ENCODE measurements around the gene SLC26A9.

Gene SLC26A9

GRCh38 chr1:205978676-205979075, 35.4 kb upstream of the SLC26A9 start:
- H3K9me3 ChIP-seq (ENCODE audit: control insufficient read depth, insufficient read depth, low read length), result no peaks in the 10 kb centered on the region
- no peak overlapping the region for H3K9ac ChIP-seq (ENCODE audit: low read depth, low read length)
- H3K36me3 ChIP-seq (ENCODE audit: insufficient read depth, low read length), result no peaks in the 10 kb centered on the region
- peaks cover 7% of the 10 kb centered on the region; the same call in 1 of the 2 replicates for H3K4me1 ChIP-seq (ENCODE audit: insufficient read depth, low read length)

GRCh38 chr1:205977402-205978014, 34.3 kb upstream of the SLC26A9 start:
- no peaks in the 10 kb centered on the region for H3K36me3 ChIP-seq (ENCODE audit: insufficient read depth, low read length)
- peaks cover 7% of the 10 kb centered on the region; the same call in 1 of the 2 replicates for H3K4me1 ChIP-seq (ENCODE audit: insufficient read depth, low read length)
- no peak overlapping the region for H3K9ac ChIP-seq (ENCODE audit: low read depth, low read length)
- H3K9me3 ChIP-seq (ENCODE audit: control insufficient read depth, insufficient read depth, low read length), result no peaks in the 10 kb centered on the region

GRCh38 chr1:205976708-205977401, 33.6 kb upstream of the SLC26A9 start:
- Histone ChIP-seq H3K4me1 (ENCODE audit: insufficient read depth, low read length) (peaks cover 7% of the 10 kb centered on the region; the same call in 1 of the 2 replicates), H3K9ac (ENCODE audit: low read depth, low read length) (no peak overlapping the region)

GRCh38 chr1:205976036-205976435, 32.8 kb upstream of the SLC26A9 start:
- Histone ChIP-seq H3K4me1 (ENCODE audit: insufficient read depth, low read length) (peaks cover 7% of the 10 kb centered on the region; the same call in 1 of the 2 replicates), H3K9ac (ENCODE audit: low read depth, low read length) (no peak overlapping the region), H3K9me3 (ENCODE audit: control insufficient read depth, insufficient read depth, low read length) (no peaks in the 10 kb centered on the region), H3K36me3 (ENCODE audit: insufficient read depth, low read length) (no peaks in the 10 kb centered on the region)

More at GRCh38 chr1:205976708-205977401, 33.6 kb upstream of the SLC26A9 start:
- H3K9me3 ChIP-seq (ENCODE audit: control insufficient read depth, insufficient read depth, low read length), result no peaks in the 10 kb centered on the region
- no peaks in the 10 kb centered on the region for H3K36me3 ChIP-seq (ENCODE audit: insufficient read depth, low read length)

GRCh38 chr1:205975387-205975998, 32.2 kb upstream of the SLC26A9 start:
- Histone ChIP-seq H3K9ac (ENCODE audit: low read depth, low read length) (no peak overlapping the region), H3K36me3 (ENCODE audit: insufficient read depth, low read length) (no peaks in the 10 kb centered on the region), H3K9me3 (ENCODE audit: control insufficient read depth, insufficient read depth, low read length) (no peaks in the 10 kb centered on the region), H3K4me1 (ENCODE audit: insufficient read depth, low read length) (peaks cover 7% of the 10 kb centered on the region; the same call in 1 of the 2 replicates)

- Histone ChIP-seq H3K36me3 (ENCODE audit: insufficient read depth, low read length) (no peaks in the 10 kb centered on the region), H3K9me3 (ENCODE audit: control insufficient read depth, insufficient read depth, low read length) (no peaks in the 10 kb centered on the region), H3K4me1 (ENCODE audit: insufficient read depth, low read length) (peaks cover 7% of the 10 kb centered on the region; the same call in 1 of the 2 replicates), H3K9ac (ENCODE audit: low read depth, low read length) (no peak overlapping the region)
These were observed 31.5 kb upstream of the SLC26A9 start for GRCh38 chr1:205974712-205975111.

- Histone ChIP-seq H3K9ac (ENCODE audit: low read depth, low read length) (no peak overlapping the region), H3K4me1 (ENCODE audit: insufficient read depth, low read length) (peaks cover 7% of the 10 kb centered on the region; the same call in 1 of the 2 replicates), H3K36me3 (ENCODE audit: insufficient read depth, low read length) (no peaks in the 10 kb centered on the region), H3K9me3 (ENCODE audit: control insufficient read depth, insufficient read depth, low read length) (no peaks in the 10 kb centered on the region)
These were observed 30.3 kb upstream of the SLC26A9 start for GRCh38 chr1:205973377-205974232.

- Histone ChIP-seq H3K4me1 (ENCODE audit: insufficient read depth, low read length) (peaks cover 7% of the 10 kb centered on the region; the same call in 1 of the 2 replicates), H3K36me3 (ENCODE audit: insufficient read depth, low read length) (no peaks in the 10 kb centered on the region), H3K9ac (ENCODE audit: low read depth, low read length) (no peak overlapping the region), H3K9me3 (ENCODE audit: control insufficient read depth, insufficient read depth, low read length) (no peaks in the 10 kb centered on the region)
These were observed 29.4 kb upstream of the SLC26A9 start for GRCh38 chr1:205972491-205973168.

GRCh38 chr1:205972081-205972480, 28.8 kb upstream of the SLC26A9 start:
- H3K36me3 ChIP-seq (ENCODE audit: insufficient read depth, low read length), result no peaks in the 10 kb centered on the region
- H3K9ac ChIP-seq (ENCODE audit: low read depth, low read length), result no peak overlapping the region
- H3K4me1 ChIP-seq (ENCODE audit: insufficient read depth, low read length), result peaks cover 5% of the 10 kb centered on the region; the same call in 1 of the 2 replicates
- H3K9me3 ChIP-seq (ENCODE audit: control insufficient read depth, insufficient read depth, low read length), result no peaks in the 10 kb centered on the region

- Histone ChIP-seq H3K9me3 (ENCODE audit: control insufficient read depth, insufficient read depth, low read length) (no peaks in the 10 kb centered on the region), H3K4me1 (ENCODE audit: insufficient read depth, low read length) (no peaks in the 10 kb centered on the region), H3K9ac (ENCODE audit: low read depth, low read length) (no peak overlapping the region), H3K36me3 (ENCODE audit: insufficient read depth, low read length) (no peaks in the 10 kb centered on the region)
These were observed 27.8 kb upstream of the SLC26A9 start for GRCh38 chr1:205971082-205971481.

- Histone ChIP-seq H3K9me3 (ENCODE audit: control insufficient read depth, insufficient read depth, low read length) (no peaks in the 10 kb centered on the region), H3K4me1 (ENCODE audit: insufficient read depth, low read length) (no peaks in the 10 kb centered on the region), H3K9ac (ENCODE audit: low read depth, low read length) (no peak overlapping the region), H3K36me3 (ENCODE audit: insufficient read depth, low read length) (no peaks in the 10 kb centered on the region)
These were observed 27.2 kb upstream of the SLC26A9 start for GRCh38 chr1:205970486-205970885.

GRCh38 chr1:205969229-205969628, 26.0 kb upstream of the SLC26A9 start:
- Histone ChIP-seq H3K36me3 (ENCODE audit: insufficient read depth, low read length) (no peaks in the 10 kb centered on the region), H3K9me3 (ENCODE audit: control insufficient read depth, insufficient read depth, low read length) (no peaks in the 10 kb centered on the region), H3K9ac (ENCODE audit: low read depth, low read length) (no peak overlapping the region), H3K4me1 (ENCODE audit: insufficient read depth, low read length) (no peaks in the 10 kb centered on the region)

- no peak overlapping the region for H3K9ac ChIP-seq (ENCODE audit: low read depth, low read length)
- no peaks in the 10 kb centered on the region for H3K9me3 ChIP-seq (ENCODE audit: control insufficient read depth, insufficient read depth, low read length)
- no peaks in the 10 kb centered on the region for H3K4me1 ChIP-seq (ENCODE audit: insufficient read depth, low read length)
- H3K36me3 ChIP-seq (ENCODE audit: insufficient read depth, low read length), result no peaks in the 10 kb centered on the region
These were observed 24.5 kb upstream of the SLC26A9 start for GRCh38 chr1:205967554-205968335.
